Stimulated activated CD8-positive, alpha-beta memory T cell treated with anti-CD3 and anti-CD28 coated beads, Interleukin-4, amount 100 ng/mL, for 1 hour (primary cell): Measurements from ENCODE around the gene ITPK1.

ENCODE experiments used
- DNase-seq, 2 donors: peaks; one replicate each; pipeline ENCODE4 v3.0.0-alpha.2; 2020; ENCODE audit warnings: low read depth in 2 of 2, low spot score in 1 of 2

ITPK1 gene

DNA sequence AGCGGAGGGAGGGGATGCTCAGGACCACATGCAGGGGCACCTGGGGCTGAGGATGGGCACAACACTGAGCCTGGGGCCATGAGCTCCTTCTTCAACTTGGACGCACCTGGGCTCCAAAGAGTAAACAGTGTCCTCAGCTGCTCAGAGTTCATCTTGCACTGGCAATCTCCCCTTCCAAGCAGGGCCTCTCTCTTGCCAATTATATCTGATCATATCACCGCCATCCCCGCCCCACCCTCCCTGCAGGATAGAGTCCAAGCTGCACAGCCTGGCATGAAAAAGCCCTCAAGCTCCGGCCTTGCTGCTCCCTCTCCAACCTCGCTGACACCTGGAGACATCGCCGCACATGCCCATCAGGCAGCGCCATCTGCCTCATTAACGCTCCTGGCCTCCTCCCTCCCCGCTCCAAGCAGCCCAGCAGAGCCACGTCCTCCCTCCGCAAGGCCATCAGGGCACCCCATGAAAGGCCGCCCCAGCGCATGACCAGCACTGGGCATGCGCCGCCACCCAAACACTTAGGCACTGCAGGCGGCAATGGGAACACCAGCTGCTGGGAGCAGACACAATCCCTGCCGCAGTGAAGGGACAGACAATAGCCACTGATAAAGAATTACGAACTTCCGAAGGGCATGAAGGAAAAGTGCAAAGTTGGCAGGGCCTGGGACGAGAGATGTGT, 103.9 kb downstream of the ITPK1 start:
- DNase-seq = no peak

- DNase-seq = no peak
Observed at GRCh38 chr14:93011141-93011529, 104.6 kb downstream of the ITPK1 start.

DNA sequence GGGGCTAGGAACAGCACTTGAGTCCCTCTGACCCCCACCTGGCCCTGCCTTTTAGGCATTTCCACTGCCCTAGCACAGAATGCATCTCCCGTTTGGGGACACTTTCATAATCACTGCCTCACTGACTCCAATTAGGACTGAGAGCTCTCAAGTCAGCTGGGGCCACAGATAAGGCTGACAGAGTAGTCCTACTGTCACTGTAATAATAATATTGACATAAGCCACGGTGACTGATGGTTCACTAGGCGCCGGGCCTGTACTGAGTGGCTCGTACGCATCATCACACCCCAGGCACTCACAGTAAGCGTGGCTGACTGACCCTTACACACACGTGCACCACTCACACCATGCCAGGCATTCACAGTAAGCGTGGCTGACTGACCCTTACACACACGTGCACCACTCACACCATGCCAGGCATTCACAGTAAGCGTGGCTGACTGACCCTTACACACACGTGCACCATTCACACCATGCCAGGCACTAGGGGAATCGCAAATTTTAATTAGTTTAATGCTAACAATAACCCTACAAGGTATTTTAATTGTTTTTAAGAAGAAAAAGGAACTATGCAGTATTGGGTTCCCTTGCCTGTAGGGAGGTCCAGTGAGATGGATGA, 105.1 kb downstream of the ITPK1 start:
- no peak for DNase-seq

DNA sequence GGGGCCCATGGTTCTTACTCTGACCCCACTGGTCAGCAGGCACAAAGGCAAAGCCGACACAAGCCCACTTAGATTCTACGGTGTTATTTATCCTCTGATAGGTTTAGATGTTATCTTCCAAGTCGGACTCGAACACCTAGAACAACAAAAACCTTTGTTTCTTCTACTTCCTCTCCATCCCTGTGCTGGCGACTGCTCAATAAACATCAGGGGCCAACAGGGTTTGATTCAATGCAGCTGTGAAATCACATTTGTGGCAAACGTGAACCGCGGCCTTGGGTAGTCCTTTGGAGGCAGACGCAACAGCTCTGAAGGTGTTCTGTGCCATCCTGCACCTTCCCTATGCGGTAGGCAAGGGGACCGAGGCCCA, 105.6 kb downstream of the ITPK1 start:
- no peak for DNase-seq

DNA sequence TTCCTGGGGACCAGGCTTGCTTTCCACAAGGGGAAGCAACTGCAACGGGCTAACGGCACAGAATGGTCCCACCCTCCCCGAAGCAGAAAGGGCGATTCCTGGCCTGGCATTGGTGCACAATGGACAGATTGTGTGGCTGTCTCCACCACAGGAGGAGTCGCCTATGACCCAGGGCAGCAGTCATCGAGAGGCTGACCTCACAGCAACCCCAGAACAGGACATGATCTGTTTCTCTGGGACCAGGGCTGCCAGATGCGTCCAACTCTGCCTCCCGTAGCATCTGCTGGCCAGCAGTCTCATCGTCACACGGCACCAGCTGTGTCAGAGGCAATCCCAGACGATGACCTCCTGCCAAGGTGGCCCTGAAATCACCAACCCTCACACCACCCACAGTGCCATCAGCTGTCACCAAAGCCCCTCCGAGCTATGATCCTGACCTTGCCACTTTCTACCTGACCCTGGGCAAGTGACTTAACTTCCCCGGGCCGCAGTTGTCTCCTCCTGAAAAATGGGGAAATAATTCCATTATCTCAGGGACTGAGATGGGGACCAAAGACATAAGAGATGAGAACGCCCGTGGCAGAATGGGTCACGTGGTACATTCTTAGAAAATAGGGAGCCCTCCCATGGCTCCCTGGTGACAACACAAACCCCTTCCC, 106.1 kb downstream of the ITPK1 start:
- DNase-seq = no peak

DNA sequence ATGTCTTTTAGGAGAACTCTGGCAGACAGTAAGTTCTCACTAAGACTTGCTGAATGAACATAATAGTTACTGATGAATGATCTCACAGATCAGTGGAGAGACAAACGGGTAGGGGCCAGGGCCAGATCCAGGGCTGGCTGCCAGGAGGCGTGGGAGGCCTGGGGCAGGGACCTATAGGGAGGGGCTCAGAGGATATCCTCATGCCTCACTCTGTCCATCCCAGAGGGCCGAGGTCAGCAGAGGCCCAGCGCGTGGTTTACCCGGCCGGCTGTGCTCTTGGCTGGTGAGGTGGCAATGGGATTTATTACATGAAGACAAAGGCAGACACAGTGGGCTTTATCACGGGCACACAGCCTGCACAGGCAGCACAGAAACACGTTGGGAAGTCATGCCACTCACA, 107.3 kb downstream of the ITPK1 start:
- DNase-seq = no peak

GRCh38 chr14:93007225-93007997, 108.3 kb downstream of the ITPK1 start:
- DNase-seq = no peak

DNA sequence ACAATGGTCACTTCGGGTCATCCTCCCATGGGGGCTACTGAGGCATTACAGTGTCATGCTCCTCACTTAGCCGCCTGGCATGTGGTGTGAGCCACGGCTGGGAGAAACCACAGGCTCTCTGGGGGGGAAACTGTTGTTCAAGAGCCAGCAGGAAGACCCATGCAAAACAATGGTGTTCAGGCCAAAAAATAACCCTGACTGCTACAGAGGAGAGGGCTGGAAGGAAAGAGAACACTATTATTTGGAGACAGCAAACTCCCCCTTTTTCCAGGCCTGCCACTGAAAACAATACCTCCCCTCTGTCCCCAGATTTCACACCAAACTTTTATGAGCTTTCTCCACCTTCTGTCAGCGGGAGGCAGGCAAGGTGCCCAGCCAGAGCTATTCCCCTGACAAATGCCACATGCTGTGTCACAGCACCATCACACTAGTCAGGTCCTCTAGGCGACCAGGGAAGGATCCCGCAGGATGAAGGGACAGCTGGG, 109.1 kb downstream of the ITPK1 start:
- DNase-seq = no peak

DNA sequence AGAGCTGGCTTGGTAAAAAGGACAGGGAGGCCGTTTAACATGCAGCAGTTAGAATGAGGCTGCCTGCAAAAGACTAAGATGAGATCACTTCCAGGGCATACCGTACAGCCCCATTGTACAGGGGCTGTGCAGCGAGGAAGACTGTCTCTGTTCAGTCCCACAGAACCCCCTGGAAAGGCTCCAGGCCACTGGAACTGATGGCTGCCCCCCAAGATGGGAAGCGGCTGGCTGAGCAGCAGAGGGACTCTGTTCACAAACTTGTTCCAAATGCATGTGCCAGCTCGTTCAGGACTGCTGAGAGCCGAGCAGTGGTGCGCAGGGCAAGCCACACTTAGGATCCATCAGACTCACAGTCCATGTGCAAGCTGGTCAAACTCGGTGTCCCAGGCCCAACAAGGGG, 109.9 kb downstream of the ITPK1 start:
- no peak for DNase-seq

DNA sequence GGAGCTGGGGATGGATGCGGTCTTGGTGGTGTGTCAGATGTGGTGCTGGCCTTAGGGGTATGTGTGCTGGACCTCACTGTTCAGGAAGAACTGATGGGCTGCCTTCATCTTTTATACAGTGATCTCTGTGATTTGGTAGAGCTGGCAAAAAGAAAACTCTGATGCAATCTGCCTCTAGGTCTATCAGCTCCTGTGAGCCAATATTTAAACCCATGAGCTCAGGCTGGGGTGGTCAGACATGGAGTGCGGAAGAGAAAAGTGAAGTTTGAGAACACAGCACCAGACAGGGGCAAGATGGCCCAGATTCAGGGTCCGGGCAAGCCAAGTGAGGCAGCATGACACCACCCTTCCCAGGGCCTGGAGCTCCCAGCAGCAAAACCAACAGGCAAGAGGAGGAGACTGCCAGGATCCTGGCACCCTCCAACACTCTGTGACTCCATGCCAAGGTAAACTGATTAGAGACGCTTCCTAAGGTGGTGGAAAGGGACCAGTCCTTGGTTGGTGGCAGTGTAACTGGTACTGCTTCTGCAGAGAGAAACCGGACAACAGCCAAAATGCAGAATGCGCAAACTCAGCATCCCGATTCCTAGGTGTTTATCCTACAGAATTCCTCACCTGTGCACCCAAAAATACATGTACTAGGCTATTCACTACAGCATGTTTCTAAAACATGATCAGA, 110.5 kb downstream of the ITPK1 start:
- DNase-seq = no peak

DNA sequence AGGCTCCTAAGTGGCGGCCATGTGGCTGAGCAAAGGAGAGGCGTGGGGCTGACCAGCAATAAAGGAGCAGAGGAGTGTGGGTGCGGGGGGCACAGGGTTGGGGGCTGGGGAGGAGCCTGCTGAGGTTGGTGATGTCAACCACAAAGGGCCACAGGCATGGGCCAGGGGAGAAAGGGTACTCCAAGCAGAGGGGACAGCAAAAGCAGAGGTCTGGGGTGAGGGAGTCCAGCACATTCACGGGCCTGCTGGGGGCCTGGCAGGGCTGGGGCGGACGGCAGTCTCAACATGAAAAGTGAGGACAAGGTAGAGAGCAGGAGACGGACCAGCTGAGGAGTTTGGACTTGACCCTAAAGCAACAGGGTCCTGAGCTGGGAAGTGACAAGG, 111.0 kb downstream of the ITPK1 start:
- no peak for DNase-seq

GRCh38 chr14:93003945-93004698, 111.6 kb downstream of the ITPK1 start:
- DNase-seq = no peak

DNA sequence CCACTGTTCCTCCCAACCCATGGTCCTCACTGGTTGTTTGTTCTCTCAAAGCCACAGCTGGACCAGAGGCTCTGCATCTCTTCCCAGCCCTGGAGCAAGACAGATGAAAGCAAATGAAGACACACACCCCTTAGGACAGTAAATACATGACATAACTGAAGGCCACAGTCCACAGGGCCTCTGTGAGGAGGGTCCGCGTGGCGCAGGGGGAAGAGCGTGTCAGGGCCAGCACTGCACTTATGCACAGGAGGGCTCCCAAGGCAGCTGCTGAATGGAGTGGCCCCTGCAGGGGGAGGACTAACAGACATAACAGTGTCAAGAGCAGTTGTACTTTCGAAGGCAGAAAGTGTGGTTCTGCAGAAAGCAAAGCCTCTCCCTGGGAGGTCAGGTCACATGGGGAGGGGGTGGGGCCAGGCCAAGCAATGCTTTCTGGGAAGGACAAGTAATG, 112.8 kb downstream of the ITPK1 start:
- DNase-seq = no peak

DNA sequence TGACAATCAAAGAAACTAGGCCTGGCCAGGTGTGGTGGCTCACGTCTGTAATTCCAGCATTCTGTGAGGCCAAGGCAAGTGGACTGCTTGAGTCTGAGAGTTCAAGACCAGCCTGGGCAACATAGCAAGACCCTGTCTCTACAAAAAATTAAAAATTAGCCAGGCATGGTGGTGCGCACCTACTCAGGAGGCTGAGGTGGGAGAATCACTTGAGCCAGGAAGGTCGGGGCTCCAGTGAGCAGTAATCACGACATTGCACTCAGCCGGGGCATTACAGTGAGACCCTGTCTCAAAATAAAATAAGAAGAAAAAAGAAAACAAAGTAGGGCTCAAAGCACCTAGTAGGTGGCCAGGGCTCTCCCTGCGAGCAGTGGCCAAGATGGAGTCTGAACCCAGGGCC, 113.7 kb downstream of the ITPK1 start:
- DNase-seq = no peak

DNA sequence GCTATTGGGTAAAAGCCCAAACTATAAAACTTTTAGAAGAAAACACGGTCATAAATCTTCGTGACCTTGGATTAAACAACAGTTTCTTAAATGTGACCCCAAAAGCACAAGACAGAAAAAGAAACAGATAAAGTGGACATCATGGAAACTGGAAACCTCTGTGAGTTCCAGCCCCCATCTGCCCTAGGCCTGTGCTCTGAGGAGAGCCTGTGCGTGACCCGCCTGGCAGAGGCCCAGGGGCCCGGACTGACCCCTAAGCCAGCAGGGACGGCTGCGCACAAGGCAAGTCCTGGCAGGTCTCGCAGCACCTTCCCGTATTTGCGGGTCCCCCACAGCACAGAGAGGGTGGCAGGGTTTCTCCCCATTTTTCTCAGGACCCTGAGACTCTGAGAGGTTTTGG, 116.8 kb downstream of the ITPK1 start:
- DNase-seq = no peak

DNA sequence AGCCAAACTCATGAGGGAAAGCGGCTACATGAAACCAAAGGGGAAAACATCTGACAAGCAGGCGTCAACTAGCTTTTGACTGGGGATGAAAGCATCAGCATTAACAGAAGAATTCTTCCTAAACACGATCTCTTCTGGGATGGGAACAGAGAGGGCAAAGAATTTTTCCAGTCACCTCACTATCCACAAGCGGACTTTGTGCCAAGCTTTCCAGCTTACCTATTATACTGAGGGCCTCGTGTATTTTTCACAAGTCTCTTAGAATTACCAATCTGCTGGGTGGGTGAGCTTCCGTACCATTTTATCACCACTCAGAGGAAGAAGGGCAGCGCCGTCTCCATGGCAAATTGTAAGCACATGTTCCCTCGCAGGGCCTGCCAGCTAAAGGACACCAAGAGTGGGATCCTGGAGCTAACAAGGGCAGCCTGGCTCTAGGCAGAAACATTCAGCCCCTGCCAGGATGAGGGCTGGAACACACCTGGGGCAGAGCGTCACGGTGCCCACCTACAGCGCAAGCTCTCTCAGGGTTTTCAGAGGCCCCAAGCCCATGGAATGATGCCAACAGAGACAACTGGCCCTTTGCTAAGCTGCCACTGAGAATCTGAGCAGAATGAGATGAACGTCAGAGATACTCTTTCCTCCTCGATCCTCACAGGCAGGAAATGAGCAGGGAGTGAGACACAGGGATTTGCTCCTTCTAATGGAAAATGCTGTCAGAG, 118.2 kb downstream of the ITPK1 start:
- DNase-seq = no peak

DNA sequence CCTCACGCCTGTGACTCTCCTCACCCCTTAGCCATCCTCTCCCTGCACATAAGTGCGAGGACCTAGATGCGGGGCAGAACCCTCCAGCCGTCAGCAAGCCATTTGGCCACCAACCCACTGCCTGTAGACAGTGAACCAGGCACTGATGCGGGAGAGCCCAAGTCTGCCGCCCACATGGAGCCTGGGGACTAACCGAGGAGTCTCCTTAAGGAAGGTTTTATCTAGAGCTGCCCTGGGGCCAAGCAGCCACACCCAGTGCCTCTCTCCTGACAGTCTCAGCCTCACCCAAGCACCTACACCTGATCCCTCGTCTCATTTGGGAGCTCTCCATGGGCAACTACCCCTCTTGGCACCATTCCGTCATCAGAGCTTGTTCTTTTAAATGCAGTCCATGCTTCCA, 120.1 kb downstream of the ITPK1 start:
- DNase-seq = no peak

DNA sequence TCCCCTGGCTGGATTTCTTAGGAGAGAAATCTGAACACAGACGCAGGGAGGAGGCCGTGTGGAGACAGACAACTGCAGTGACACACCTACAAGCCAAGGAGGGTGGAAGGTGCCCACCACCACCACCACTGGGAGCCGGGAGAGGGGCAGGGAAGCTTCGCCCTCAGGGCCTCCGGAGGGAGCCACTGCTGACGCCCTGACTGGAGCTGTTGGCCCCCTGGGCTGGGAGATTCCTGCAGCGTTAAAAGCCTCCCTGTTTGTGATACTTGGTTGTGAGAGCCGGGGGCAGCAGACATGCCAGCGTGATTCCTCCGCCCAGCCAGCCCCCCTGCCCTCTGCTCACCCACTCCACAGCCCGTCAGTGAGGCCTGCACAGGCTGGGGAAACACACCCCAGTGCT, 120.8 kb downstream of the ITPK1 start:
- no peak for DNase-seq

- no peak for DNase-seq
Observed at GRCh38 chr14:92994131-92994676, 121.5 kb downstream of the ITPK1 start.

GRCh38 chr14:92993302-92993701, 122.4 kb downstream of the ITPK1 start:
- no peak for DNase-seq
